ENCODE results near the gene RNF167. TPM values are rescaled to one million over a fixed set of nuclear protein-coding genes. Genes with fewer than 3 reads are reported as not detected.

Gene RNF167
- total and polyA plus RNA-seq, 2 of the 13 experiments (the other 11 are each of a cell fraction or from before 2014, with no cell fraction given) = 44.1 to 45.4 TPM

DNA sequence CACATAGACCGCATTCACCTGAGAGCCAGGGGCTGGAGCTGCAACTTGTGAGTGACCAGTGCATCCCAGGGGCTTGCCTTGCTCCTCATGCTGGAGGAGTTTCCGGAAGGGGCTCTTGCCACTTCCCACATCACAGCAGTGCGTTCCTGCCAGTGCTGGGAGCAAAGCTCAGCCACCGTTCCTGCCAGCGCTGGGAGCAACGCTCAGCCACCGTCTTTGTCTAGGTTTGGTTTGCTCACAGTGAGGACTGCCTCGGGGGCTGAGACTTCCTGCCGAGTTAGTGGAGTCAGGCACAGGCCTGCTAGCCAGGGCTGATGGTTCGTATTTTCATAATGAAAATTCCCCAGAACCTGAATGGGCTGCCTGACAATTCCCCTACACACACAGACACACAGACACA is 31.8 kb upstream of the RNF167 start (continued):
- TF ChIP-seq, protein P1, sequence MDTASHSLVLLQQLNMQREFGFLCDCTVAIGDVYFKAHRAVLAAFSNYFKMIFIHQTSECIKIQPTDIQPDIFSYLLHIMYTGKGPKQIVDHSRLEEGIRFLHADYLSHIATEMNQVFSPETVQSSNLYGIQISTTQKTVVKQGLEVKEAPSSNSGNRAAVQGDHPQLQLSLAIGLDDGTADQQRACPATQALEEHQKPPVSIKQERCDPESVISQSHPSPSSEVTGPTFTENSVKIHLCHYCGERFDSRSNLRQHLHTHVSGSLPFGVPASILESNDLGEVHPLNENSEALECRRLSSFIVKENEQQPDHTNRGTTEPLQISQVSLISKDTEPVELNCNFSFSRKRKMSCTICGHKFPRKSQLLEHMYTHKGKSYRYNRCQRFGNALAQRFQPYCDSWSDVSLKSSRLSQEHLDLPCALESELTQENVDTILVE (CRISPR knock-in tag; IDR thresholded peaks at IDR 0.05) = 0 out of 2 replicates have a peak, but pooled peaks have one; percentile 44
- TF ChIP-seq RXRB (CRISPR knock-in tag; IDR thresholded peaks at IDR 0.05; ENCODE audit: borderline replicate concordance) (peak; percentile 49; the same call in 1 of the 2 replicates), NCOA2 (CRISPR knock-in tag; IDR thresholded peaks at IDR 0.05) (peak; percentile 43; the same call in 1 of the 2 replicates), ZNF607 (CRISPR knock-in tag; IDR thresholded peaks at IDR 0.05; ENCODE audit: borderline replicate concordance) (0 out of 2 replicates have a peak, but pooled peaks have one; percentile 4), ISL2 (CRISPR knock-in tag; IDR thresholded peaks at IDR 0.05) (no peak), ZNF772 (CRISPR knock-in tag; IDR thresholded peaks at IDR 0.05) (peak; percentile 17; the same call in 1 of the 2 replicates), ZNF512 (CRISPR knock-in tag; IDR thresholded peaks at IDR 0.05) (no peak), SOX5 (CRISPR knock-in tag; IDR thresholded peaks at IDR 0.05; ENCODE audit: borderline replicate concordance) (peak; percentile 25; the same call in 1 of the 2 replicates), HMGXB4 (CRISPR knock-in tag; IDR thresholded peaks at IDR 0.05; ENCODE audit: borderline replicate concordance in 1 of 2, low read depth in 1 of 2) (peak in 1 of 2 experiments; percentile 25; a peak in 2 of 4 replicates)
- TF ChIP-seq, protein P2, sequence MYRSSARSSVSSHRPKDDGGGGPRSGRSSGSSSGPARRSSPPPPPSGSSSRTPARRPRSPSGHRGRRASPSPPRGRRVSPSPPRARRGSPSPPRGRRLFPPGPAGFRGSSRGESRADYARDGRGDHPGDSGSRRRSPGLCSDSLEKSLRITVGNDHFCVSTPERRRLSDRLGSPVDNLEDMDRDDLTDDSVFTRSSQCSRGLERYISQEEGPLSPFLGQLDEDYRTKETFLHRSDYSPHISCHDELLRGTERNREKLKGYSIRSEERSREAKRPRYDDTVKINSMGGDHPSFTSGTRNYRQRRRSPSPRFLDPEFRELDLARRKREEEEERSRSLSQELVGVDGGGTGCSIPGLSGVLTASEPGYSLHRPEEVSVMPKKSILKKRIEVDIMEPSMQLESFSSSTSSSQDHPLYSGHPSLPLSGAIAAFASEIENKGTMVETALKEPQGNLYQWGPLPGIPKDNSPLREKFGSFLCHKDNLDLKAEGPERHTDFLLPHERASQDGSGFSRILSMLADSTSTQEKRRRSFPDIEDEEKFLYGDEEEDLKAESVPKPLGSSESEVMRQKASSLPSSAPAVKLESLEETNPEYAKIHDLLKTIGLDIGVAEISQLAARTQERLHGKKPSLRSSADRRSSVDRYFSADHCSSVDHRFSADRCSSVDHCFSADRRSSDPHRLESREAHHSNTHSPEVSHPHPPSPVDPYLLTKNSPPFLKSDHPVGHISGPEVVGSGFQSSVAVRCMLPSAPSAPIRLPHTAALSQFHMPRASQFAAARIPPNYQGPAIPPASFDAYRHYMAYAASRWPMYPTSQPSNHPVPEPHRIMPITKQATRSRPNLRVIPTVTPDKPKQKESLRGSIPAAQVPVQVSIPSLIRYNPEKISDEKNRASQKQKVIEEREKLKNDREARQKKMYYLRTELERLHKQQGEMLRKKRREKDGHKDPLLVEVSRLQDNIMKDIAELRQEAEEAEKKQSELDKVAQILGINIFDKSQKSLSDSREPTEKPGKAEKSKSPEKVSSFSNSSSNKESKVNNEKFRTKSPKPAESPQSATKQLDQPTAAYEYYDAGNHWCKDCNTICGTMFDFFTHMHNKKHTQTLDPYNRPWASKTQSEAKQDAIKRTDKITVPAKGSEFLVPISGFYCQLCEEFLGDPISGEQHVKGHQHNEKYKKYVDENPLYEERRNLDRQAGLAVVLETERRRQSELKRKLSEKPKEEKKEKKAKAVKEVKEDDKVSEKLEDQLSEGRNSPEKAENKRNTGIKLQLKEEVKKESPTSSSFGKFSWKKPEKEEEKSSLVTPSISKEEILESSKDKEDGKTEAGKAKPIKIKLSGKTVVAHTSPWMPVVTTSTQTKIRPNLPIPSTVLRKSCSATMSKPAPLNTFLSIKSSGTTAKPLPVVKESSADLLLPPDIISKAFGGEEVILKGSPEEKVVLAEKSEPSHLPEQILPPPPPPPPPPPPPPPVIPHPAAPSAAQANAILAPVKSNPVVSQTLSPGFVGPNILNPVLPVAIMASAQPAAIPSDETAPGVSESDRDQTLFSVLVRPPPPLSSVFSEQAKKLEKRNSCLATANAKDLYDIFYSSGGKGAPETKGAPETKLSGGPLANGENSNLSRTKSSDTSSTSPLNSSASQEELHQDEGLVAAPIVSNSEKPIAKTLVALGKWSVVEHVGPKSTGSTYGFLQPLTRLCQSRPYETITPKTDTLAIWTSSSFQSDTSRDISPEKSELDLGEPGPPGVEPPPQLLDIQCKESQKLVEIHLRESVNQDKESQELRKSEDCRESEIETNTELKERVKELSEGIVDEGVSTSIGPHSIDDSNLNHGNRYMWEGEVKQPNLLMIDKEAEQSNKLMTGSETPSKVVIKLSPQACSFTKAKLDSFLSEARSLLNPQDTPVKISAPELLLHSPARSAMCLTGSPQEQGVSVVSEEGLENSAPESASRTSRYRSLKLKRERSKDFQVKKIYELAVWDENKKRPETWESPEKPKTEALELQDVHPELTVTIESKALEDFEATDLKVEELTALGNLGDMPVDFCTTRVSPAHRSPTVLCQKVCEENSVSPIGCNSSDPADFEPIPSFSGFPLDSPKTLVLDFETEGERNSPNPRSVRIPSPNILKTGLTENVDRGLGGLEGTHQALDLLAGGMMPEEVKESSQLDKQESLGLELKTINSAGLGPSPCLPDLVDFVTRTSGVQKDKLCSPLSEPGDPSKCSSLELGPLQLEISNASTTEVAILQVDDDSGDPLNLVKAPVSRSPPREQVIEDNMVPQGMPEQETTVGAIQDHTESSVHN (CRISPR knock-in tag; IDR thresholded peaks at IDR 0.05) = no peak
- TF ChIP-seq, protein P3, sequence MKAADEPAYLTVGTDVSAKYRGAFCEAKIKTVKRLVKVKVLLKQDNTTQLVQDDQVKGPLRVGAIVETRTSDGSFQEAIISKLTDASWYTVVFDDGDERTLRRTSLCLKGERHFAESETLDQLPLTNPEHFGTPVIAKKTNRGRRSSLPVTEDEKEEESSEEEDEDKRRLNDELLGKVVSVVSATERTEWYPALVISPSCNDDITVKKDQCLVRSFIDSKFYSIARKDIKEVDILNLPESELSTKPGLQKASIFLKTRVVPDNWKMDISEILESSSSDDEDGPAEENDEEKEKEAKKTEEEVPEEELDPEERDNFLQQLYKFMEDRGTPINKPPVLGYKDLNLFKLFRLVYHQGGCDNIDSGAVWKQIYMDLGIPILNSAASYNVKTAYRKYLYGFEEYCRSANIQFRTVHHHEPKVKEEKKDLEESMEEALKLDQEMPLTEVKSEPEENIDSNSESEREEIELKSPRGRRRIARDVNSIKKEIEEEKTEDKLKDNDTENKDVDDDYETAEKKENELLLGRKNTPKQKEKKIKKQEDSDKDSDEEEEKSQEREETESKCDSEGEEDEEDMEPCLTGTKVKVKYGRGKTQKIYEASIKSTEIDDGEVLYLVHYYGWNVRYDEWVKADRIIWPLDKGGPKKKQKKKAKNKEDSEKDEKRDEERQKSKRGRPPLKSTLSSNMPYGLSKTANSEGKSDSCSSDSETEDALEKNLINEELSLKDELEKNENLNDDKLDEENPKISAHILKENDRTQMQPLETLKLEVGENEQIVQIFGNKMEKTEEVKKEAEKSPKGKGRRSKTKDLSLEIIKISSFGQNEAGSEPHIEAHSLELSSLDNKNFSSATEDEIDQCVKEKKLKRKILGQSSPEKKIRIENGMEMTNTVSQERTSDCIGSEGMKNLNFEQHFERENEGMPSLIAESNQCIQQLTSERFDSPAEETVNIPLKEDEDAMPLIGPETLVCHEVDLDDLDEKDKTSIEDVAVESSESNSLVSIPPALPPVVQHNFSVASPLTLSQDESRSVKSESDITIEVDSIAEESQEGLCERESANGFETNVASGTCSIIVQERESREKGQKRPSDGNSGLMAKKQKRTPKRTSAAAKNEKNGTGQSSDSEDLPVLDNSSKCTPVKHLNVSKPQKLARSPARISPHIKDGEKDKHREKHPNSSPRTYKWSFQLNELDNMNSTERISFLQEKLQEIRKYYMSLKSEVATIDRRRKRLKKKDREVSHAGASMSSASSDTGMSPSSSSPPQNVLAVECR (CRISPR knock-in tag; IDR thresholded peaks at IDR 0.05; ENCODE audit: borderline replicate concordance) = peak; percentile 53; the same call in 1 of the 2 replicates

Measured in HepG2 (cell line).